HuH-7 (cell line): ENCODE data around the gene CIDEC.

Experiments
- DNase-seq: peaks from one replicate; pipeline ENCODE4 v3.0.0; 2011; ENCODE audit warnings: low spot score

CIDEC gene, protein sequence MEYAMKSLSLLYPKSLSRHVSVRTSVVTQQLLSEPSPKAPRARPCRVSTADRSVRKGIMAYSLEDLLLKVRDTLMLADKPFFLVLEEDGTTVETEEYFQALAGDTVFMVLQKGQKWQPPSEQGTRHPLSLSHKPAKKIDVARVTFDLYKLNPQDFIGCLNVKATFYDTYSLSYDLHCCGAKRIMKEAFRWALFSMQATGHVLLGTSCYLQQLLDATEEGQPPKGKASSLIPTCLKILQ

GRCh38 chr3:9879830-9880549 lies at the start of gene CIDEC:
CIDEC (minus strand) TSS chr3:9880253; CDS start chr3:9878486, 1,767 bp downstream.
- DNase-seq: no peak

DNA sequence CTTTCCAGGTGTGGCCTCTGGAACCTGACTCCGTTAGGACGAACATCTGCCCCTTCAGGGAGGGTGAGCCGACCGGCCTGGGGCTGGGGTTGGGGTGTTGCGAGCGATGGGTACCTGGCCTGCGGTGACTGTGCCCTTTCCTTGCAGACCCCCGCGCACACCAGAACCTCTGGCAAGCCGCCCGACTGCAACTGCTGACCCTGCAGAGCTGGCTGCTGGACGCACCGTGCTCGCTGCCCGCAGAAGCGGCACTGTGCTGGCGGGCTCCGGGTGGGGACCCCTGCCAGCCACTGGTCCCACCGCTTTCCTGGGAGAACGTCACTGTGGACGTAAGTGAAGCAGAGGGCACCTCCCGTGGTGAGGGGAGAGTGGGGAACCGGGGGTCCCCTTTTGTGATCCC lies 48.1 kb upstream of the CIDEC start:
- no peak for DNase-seq

DNA sequence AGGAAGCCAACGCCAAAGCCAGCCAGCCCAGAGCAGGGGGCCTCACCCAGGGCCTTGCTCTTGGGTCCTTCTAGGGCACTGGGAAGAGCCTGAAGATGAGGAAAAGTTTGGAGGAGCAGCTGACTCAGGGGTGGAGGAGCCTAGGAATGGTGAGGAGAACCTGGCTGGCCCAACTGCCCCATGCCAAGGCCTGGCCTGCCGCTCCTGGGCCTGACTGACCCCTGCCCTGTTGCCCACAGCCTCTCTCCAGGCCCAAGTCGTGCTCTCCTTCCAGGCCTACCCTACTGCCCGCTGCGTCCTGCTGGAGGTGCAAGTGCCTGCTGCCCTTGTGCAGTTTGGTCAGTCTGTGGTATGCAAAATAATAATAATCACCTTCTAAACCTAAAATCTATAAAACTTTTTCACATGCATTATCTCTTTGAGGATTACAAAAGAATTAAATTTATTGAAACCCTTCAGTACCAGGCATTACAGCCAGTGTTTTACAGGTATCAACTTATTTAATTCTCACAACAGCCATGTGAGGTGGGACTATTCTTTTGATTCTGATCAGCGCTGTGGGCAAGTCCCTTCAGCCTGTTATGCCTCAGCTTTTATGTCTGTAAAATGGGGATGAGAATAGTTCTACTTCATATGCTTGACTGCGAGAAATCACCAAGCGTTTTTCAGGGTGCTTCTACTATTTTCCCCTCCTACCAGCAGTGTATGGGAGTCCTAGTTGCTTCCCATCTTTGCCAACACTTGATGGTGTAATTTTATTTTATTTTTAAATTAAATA lies 38.4 kb upstream of the CIDEC start:
- no peak for DNase-seq

GRCh38 chr3:9917820-9918219 lies 37.8 kb upstream of the CIDEC start:
- no peak for DNase-seq

- peak; percentile 99 for DNase-seq
These were observed 37.0 kb upstream of the CIDEC start, which contains the start of gene IL17RC for GRCh38 chr3:9916734-9917680. IL17RC (plus strand) TSS chr3:9917098; CDS start chr3:9917316, 218 bp downstream.

DNA sequence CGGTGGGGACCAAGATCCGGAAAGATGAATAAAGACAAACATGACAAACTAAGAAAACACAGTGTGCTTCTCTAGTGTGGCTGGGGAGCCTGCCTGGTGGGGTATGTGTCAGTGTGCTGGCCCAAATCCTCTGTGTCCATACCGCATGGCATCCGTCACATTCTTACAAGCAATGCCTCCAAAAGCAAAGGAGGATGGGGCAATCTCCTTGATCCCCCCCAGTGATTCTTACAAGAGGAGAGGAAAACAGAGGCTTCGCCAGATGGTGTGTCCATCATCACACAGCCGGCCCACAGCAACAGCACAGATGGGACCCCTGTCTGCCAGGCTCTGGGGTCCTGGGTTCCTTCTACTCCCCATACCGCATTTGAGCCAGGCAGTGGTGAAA lies 36.3 kb upstream of the CIDEC start:
- no peak for DNase-seq

DNA sequence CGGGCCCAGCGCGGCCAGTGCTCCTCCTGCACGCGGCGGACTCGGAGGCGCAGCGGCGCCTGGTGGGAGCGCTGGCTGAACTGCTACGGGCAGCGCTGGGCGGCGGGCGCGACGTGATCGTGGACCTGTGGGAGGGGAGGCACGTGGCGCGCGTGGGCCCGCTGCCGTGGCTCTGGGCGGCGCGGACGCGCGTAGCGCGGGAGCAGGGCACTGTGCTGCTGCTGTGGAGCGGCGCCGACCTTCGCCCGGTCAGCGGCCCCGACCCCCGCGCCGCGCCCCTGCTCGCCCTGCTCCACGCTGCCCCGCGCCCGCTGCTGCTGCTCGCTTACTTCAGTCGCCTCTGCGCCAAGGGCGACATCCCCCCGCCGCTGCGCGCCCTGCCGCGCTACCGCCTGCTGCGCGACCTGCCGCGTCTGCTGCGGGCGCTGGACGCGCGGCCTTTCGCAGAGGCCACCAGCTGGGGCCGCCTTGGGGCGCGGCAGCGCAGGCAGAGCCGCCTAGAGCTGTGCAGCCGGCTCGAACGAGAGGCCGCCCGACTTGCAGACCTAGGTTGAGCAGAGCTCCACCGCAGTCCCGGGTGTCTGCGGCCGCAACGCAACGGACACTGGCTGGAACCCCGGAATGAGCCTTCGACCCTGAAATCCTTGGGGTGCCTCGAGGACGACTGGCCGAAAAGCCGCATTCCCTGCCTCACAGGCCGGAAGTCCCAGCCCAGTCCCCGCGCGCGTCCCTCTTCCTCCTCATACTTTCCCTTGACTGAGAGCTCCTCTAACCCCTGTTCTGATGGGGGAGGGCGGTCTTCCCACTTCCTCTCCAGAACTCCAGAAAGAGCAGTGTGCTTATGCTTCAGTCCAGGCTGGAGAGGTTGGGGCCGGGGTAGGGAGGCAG lies 35.4 kb upstream of the CIDEC start:
- peak; percentile 60 for DNase-seq

- peak; percentile 81 for DNase-seq
These were observed 34.7 kb upstream of the CIDEC start for GRCh38 chr3:9914559-9915253.

- no peak for DNase-seq
These were observed 34.0 kb upstream of the CIDEC start for GRCh38 chr3:9914011-9914410.

- DNase-seq: no peak
These were observed 33.5 kb upstream of the CIDEC start for GRCh38 chr3:9913601-9914000.

DNA sequence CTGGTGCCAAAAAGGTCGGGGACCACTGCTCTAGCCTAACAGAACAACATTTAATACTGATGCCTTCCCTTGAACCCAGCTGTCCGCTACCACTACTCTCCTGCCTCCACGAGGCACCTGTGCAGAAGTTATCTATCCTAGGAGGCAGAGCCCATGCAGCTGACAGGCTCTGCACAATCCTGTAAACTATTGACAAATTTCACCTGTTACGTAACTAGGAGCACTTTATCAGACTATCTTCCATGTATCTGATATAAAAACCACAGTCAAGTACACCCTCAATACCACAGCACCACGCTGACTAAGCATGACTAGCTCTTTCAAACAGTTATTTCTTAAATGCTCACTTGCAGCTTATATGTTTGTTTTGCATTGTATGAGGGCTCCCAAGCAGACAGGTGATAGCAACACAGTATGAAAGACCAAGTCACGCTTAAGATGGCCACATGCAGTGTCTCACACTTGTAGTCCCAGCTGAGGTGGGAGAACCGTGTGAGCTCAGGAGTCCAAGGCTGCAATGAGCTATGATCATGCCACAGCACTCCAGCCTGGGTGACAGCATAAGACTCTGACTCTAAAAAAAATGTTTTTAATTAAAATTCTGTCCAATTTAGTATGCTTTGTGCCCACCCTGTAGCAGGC lies 32.4 kb upstream of the CIDEC start:
- no peak for DNase-seq

- no peak for DNase-seq
These were observed 31.8 kb upstream of the CIDEC start for GRCh38 chr3:9911863-9912262.

GRCh38 chr3:9909221-9910013 lies 29.4 kb upstream of the CIDEC start:
- no peak for DNase-seq

DNA sequence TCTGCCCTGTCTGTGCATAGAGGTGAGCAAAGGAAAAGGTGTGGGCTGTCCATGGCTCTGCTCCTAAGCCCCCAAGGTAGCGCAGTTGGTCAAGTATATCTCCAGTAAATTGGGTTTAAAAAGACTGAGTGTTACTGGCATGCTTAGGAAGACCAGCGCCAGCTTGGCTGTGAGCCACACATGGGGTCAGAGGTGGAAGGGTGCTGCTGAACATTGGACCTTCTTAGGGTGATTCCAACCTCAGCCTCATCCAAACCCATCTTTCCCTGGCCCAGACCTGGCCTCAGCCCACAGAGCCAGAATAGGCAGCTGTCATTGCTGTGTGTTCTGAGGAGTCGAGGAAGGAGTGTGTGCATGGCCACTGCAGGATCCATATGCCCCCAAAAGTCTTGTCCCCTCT lies 28.2 kb upstream of the CIDEC start:
- no peak for DNase-seq

GRCh38 chr3:9906480-9906879 lies 26.4 kb upstream of the CIDEC start:
- DNase-seq: no peak

- DNase-seq: no peak
These were observed 23.9 kb upstream of the CIDEC start for GRCh38 chr3:9903904-9904303.

GRCh38 chr3:9903238-9903624 lies 23.2 kb upstream of the CIDEC start:
- no peak for DNase-seq

DNA sequence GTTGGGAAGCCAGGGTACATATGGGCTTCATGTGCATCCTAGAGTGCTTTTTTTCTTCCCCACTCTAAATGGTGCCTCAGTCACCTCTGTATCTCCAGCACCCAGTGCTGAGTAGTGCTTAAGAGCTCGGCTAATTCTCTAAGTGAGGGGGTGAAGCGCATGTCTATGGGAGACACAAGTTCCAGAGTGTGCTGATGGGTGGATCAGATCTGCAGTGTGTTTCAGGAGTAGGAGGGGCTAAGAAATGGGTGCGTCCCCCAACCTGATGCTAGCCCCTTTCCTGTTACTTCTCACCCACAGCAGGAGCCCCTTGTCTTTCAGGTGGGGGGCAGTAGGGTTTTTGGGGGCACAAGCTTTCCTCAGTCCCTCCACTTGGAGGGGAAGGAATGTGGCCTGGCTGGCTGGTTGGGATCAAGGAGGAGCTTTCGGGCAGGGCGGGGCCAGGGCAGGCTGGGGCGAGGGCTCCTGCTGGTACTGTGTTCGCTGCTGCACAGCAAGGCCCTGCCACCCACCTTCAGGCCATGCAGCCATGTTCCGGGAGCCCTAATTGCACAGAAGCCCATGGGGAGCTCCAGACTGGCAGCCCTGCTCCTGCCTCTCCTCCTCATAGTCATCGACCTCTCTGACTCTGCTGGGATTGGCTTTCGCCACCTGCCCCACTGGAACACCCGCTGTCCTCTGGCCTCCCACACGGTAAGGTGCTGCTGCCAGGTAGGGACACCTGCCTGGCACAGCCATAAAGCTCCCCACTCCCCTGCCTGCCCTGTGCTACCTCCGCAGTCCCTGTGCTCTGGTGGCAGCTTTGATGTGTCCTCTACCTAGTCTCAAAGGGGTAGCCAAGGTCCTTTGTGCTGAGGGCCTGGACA lies 22.6 kb upstream of the CIDEC start, which contains the start of gene IL17RE:
IL17RE (plus strand) TSS at position 477 of the 866 bp plus-strand sequence; CDS start at position 562, 85 bp downstream.
- DNase-seq: no peak
